Right lobe of liver (tissue), 4 donors: ENCODE data around the gene MSL3.

Experiments used
- POLR2A ChIP-seq: fragments of 450-650 bp; IDR thresholded peaks from one replicate; pipeline ENCODE4 v1.6.1; 2017; ENCODE audit warnings: antibody characterized with exemption, mild to moderate bottlenecking
- TF ChIP-seq, protein P1 (sequence below), 4 donors: fragments of 200-600 bp in 3 of 4; fragments of 450-650 bp in 1 of 4; IDR thresholded peaks; one replicate each; pipeline versions ENCODE4 v1.5.1 to v1.8.0; 2016 to 2022; ENCODE audit warnings: antibody characterized with exemption in 4 of 4, mild to moderate bottlenecking in 2 of 4
- donor health status: DM: no; HTN: no; CAD: no.
- donor health status: DM: no; HTN: no; CAD: no.
- donor health status: DM: no; HTN: yes; CAD: no.

DNA sequence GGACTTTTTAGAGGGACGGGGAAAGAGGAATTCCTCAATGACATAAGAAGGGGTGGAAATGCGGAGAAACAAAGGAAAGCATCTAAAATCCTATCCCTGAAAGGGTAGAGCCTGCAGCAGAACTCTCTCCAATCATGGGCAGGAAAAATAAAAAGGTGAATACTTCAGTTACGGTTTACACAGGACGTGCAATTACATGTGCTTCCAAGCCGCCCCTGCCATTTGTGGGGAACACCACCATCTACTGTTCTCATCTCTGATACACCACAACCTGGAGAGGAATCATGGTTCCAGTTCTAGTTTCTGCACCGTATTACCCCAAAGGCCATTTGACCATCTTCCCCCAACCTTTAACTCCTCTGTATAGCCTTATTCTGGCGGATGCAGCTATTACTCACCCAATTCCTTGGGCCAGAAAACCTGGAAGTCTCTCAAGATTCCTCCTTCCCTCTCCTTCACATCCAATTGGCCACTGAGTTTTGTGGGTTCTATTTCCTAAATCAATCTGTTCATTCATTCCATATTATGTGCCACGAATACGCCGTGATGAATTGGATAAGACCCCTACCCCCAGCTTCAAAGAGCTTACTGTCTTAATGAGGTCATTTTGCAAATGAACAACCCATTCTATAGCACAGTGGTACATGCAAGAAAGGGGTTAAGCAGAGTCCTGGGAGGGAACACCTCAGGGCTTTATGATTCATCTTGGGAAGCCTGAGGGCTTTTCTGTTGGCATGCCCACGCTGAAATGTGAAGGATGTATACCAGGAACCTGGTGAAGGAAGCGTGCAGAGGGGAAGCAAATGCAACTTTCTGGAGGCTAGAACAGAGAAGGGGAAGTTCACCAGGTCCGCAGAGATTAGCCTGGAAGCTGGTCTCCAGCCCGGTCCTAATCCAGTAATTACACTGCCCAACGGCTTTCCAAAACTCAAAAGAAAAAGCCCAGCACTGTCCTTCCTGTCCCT is 1.4 kb upstream of the MSL3 start:
- TF ChIP-seq, protein P1, sequence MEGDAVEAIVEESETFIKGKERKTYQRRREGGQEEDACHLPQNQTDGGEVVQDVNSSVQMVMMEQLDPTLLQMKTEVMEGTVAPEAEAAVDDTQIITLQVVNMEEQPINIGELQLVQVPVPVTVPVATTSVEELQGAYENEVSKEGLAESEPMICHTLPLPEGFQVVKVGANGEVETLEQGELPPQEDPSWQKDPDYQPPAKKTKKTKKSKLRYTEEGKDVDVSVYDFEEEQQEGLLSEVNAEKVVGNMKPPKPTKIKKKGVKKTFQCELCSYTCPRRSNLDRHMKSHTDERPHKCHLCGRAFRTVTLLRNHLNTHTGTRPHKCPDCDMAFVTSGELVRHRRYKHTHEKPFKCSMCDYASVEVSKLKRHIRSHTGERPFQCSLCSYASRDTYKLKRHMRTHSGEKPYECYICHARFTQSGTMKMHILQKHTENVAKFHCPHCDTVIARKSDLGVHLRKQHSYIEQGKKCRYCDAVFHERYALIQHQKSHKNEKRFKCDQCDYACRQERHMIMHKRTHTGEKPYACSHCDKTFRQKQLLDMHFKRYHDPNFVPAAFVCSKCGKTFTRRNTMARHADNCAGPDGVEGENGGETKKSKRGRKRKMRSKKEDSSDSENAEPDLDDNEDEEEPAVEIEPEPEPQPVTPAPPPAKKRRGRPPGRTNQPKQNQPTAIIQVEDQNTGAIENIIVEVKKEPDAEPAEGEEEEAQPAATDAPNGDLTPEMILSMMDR (IDR thresholded peaks at IDR 0.05) = no peak
- TF ChIP-seq POLR2A = no peak
